GM23338 (cell line): Measurements from ENCODE around the gene ZBTB12.

Experiments used
- POLR2AphosphoS5 ChIP-seq: IDR thresholded peaks from 2 replicates; pipeline ENCODE4 v1.6.1; 2016; ENCODE audit warnings: antibody characterized with exemption, low read depth
- STAT1 ChIP-seq: IDR thresholded peaks from one replicate; pipeline ENCODE4 v1.6.1; 2016; ENCODE audit warnings: antibody characterized with exemption; ENCODE audit not compliant: unreplicated experiment
- TF ChIP-seq, protein P1 (sequence below), 2 experiments: fragments of 200-600 bp in 1 of 2; sonication (generic) in 1 of 2; conservative IDR thresholded peaks; 2 replicates each; pipeline versions ENCODE4 v1.5.1 to v1.6.1; 2016 to 2017; ENCODE audit warnings: antibody characterized with exemption in 2 of 2, low read depth in 2 of 2, mild to moderate bottlenecking in 2 of 2, moderate library complexity in 1 of 2
- TF ChIP-seq, protein P2 (sequence below): IDR thresholded peaks from one replicate; pipeline ENCODE4 v1.6.1; 2018; ENCODE audit warnings: antibody characterized with exemption; ENCODE audit not compliant: unreplicated experiment

DNA sequence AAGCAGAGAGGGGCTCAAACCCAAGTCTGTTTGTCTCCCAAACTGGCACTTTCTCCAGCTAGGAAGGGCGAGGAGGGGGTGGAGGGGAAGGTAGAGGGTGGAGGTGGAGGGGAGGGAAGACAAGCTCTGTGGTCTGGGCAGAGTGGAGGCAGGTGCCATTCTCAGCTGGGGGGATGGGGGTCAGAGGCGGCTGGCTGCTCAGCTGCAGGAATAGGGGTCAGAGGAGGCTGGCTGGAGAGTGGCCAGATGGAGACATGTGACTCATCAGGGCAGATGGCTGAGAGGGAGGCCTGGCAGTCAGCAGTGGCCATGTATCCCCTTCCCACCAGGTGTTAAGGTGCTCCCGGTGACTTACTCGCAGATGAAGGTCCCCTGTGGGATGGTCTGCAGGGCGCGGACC is 19.5 kb downstream of the ZBTB12 start:
- TF ChIP-seq, protein P1, sequence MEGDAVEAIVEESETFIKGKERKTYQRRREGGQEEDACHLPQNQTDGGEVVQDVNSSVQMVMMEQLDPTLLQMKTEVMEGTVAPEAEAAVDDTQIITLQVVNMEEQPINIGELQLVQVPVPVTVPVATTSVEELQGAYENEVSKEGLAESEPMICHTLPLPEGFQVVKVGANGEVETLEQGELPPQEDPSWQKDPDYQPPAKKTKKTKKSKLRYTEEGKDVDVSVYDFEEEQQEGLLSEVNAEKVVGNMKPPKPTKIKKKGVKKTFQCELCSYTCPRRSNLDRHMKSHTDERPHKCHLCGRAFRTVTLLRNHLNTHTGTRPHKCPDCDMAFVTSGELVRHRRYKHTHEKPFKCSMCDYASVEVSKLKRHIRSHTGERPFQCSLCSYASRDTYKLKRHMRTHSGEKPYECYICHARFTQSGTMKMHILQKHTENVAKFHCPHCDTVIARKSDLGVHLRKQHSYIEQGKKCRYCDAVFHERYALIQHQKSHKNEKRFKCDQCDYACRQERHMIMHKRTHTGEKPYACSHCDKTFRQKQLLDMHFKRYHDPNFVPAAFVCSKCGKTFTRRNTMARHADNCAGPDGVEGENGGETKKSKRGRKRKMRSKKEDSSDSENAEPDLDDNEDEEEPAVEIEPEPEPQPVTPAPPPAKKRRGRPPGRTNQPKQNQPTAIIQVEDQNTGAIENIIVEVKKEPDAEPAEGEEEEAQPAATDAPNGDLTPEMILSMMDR (conservative IDR thresholded peaks at IDR 0.05; ENCODE audit: low read depth in 2 of 2), result no peak
- no peak for TF ChIP-seq POLR2AphosphoS5
- no peak for TF ChIP-seq STAT1
- TF ChIP-seq, protein P2, sequence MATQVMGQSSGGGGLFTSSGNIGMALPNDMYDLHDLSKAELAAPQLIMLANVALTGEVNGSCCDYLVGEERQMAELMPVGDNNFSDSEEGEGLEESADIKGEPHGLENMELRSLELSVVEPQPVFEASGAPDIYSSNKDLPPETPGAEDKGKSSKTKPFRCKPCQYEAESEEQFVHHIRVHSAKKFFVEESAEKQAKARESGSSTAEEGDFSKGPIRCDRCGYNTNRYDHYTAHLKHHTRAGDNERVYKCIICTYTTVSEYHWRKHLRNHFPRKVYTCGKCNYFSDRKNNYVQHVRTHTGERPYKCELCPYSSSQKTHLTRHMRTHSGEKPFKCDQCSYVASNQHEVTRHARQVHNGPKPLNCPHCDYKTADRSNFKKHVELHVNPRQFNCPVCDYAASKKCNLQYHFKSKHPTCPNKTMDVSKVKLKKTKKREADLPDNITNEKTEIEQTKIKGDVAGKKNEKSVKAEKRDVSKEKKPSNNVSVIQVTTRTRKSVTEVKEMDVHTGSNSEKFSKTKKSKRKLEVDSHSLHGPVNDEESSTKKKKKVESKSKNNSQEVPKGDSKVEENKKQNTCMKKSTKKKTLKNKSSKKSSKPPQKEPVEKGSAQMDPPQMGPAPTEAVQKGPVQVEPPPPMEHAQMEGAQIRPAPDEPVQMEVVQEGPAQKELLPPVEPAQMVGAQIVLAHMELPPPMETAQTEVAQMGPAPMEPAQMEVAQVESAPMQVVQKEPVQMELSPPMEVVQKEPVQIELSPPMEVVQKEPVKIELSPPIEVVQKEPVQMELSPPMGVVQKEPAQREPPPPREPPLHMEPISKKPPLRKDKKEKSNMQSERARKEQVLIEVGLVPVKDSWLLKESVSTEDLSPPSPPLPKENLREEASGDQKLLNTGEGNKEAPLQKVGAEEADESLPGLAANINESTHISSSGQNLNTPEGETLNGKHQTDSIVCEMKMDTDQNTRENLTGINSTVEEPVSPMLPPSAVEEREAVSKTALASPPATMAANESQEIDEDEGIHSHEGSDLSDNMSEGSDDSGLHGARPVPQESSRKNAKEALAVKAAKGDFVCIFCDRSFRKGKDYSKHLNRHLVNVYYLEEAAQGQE, result no peak
